Measurements from ENCODE around the gene CNOT10.
"Not testable (repeated sequence)": the region's sequence is repeated elsewhere in the genome, so short reads cannot be mapped to it uniquely, and the experiment has no call there.

CNOT10 gene

GRCh38 chr3:32667072-32667582 is 17.9 kb upstream of the CNOT10 start:
- no peak overlapping the region for H3K4me2 ChIP-seq (ENCODE audit: low read length)
- H3K79me2 ChIP-seq (ENCODE audit: control insufficient read depth, low read length), result no peaks in the 10 kb centered on the region
- H3K9me3 ChIP-seq (ENCODE audit: control insufficient read depth, insufficient read depth, low read length), result no peaks in the 10 kb centered on the region
- H3K4me1 ChIP-seq (ENCODE audit: control insufficient read depth, low read length), result no peaks in the 10 kb centered on the region
- no peak overlapping the region for H3K4me3 ChIP-seq (ENCODE audit: low read length)
- H3K9me2 ChIP-seq (replicated peaks; ENCODE audit: control insufficient read depth, low read length), result no peaks in the 10 kb centered on the region
- H3K27me3 ChIP-seq (ENCODE audit: control insufficient read depth, low read length), result 0 out of 2 replicates have a peak, but pooled peaks cover 5% of the 10 kb centered on the region
- no peaks in the 10 kb centered on the region for H3F3A ChIP-seq (ENCODE audit: control insufficient read depth, insufficient read depth)
- H3K27ac ChIP-seq (ENCODE audit: low read depth, low read length), result no peak overlapping the region
- no peaks in the 10 kb centered on the region for H4K20me1 ChIP-seq (ENCODE audit: control insufficient read depth, insufficient read depth, low read depth, low read length)
- no peak for TF ChIP-seq CTCF (IDR thresholded peaks at IDR 0.05; ENCODE audit: low read depth, low read length, poor library complexity, severe bottlenecking)
- no peak for TF ChIP-seq EZH2phosphoT487 (IDR thresholded peaks at IDR 0.05; ENCODE audit: borderline replicate concordance, low read length)
- no peaks in the 10 kb centered on the region for H3K36me3 ChIP-seq (ENCODE audit: control insufficient read depth, low read length)

- not testable (repeated sequence) for H3K36me3 ChIP-seq (ENCODE audit: control insufficient read depth, low read length); H3K4me1 ChIP-seq (ENCODE audit: control insufficient read depth, low read length); H3K4me3 ChIP-seq (ENCODE audit: low read length); H3K27me3 ChIP-seq (ENCODE audit: control insufficient read depth, low read length); H3F3A ChIP-seq (ENCODE audit: control insufficient read depth, insufficient read depth); H3K9me2 ChIP-seq (replicated peaks; ENCODE audit: control insufficient read depth, low read length); H3K27ac ChIP-seq (ENCODE audit: low read depth, low read length); H4K20me1 ChIP-seq (ENCODE audit: control insufficient read depth, insufficient read depth, low read depth, low read length); H3K9me3 ChIP-seq (ENCODE audit: control insufficient read depth, insufficient read depth, low read length); H3K79me2 ChIP-seq (ENCODE audit: control insufficient read depth, low read length); H3K4me2 ChIP-seq (ENCODE audit: low read length)
These were observed 15.8 kb upstream of the CNOT10 start for GRCh38 chr3:32669226-32669625.

- H3K4me2 ChIP-seq (ENCODE audit: low read length); H4K20me1 ChIP-seq (ENCODE audit: control insufficient read depth, insufficient read depth, low read depth, low read length); H3K36me3 ChIP-seq (ENCODE audit: control insufficient read depth, low read length); H3K79me2 ChIP-seq (ENCODE audit: control insufficient read depth, low read length); H3K9me2 ChIP-seq (replicated peaks; ENCODE audit: control insufficient read depth, low read length); H3K27ac ChIP-seq (ENCODE audit: low read depth, low read length); H3K4me3 ChIP-seq (ENCODE audit: low read length); H3F3A ChIP-seq (ENCODE audit: control insufficient read depth, insufficient read depth); H3K4me1 ChIP-seq (ENCODE audit: control insufficient read depth, low read length); H3K27me3 ChIP-seq (ENCODE audit: control insufficient read depth, low read length): not testable (repeated sequence)
- peaks cover 10% of the 10 kb centered on the region; the same call in 1 of the 2 replicates for H3K9me3 ChIP-seq (ENCODE audit: control insufficient read depth, insufficient read depth, low read length)
These were observed 11.3 kb upstream of the CNOT10 start for GRCh38 chr3:32673730-32674129.

GRCh38 chr3:32675164-32675563 is 9.8 kb upstream of the CNOT10 start:
- Histone ChIP-seq H3F3A (ENCODE audit: control insufficient read depth, insufficient read depth) (no peaks in the 10 kb centered on the region), H3K4me1 (ENCODE audit: control insufficient read depth, low read length) (no peaks in the 10 kb centered on the region), H4K20me1 (ENCODE audit: control insufficient read depth, insufficient read depth, low read depth, low read length) (no peaks in the 10 kb centered on the region), H3K9me2 (replicated peaks; ENCODE audit: control insufficient read depth, low read length) (no peaks in the 10 kb centered on the region), H3K27me3 (ENCODE audit: control insufficient read depth, low read length) (peaks cover under 1% of the 10 kb centered on the region; the same call in 1 of the 2 replicates), H3K27ac (ENCODE audit: low read depth, low read length) (no peak overlapping the region), H3K4me3 (ENCODE audit: low read length) (no peak overlapping the region), H3K36me3 (ENCODE audit: control insufficient read depth, low read length) (no peaks in the 10 kb centered on the region), H3K4me2 (ENCODE audit: low read length) (no peak overlapping the region), H3K79me2 (ENCODE audit: control insufficient read depth, low read length) (no peaks in the 10 kb centered on the region), H3K9me3 (ENCODE audit: control insufficient read depth, insufficient read depth, low read length) (peaks cover 10% of the 10 kb centered on the region; the same call in 1 of the 2 replicates)
- TF ChIP-seq CTCF (IDR thresholded peaks at IDR 0.05; ENCODE audit: low read depth, low read length, poor library complexity, severe bottlenecking), result no peak
- TF ChIP-seq EZH2phosphoT487 (IDR thresholded peaks at IDR 0.05; ENCODE audit: borderline replicate concordance, low read length), result no peak

Data from DOHH2 (cell line).